ENCODE results near the gene FHL2.

GRCh38 chr2:105405291-105405690 is 6.4 kb upstream of the FHL2 start:
- no peak for TF ChIP-seq CTCF (IDR thresholded peaks at IDR 0.05; ENCODE audit: extremely low read depth in 1 of 2, insufficient read depth in 1 of 2, low read depth in 1 of 2, low read length in 2 of 2)
- TF ChIP-seq POLR2AphosphoS5 (IDR thresholded peaks at IDR 0.05; ENCODE audit: insufficient read depth, low read depth, low read length), result no peak
- TF ChIP-seq POLR2A (IDR thresholded peaks at IDR 0.05; ENCODE audit: low read depth, low read length), result no peak
- no peak for TF ChIP-seq MAX (IDR thresholded peaks at IDR 0.05; ENCODE audit: insufficient read depth, insufficient read length)

Data from endothelial cell of umbilical vein (primary cell).